Measurements from ENCODE around the gene RTKN2. TPM values are rescaled to one million over a fixed set of nuclear protein-coding genes. Genes with fewer than 3 reads are reported as not detected.

Gene RTKN2
- total RNA-seq, 4 donors from 2014 or later = 4.9 to 10.8 (median 9.7) TPM

- no peaks in the 10 kb centered on the region for H3K9me3 ChIP-seq
- WGBS, 2 donors = 94% methylated on average over 3 to 4 of the region's 4 CpGs
- H3K4me1 ChIP-seq = no peaks in the 10 kb centered on the region
- no peaks in the 10 kb centered on the region for H3K27me3 ChIP-seq
- TF ChIP-seq CTCF (IDR thresholded peaks at IDR 0.05) = no peak
- no peak for TF ChIP-seq POLR2A (IDR thresholded peaks at IDR 0.05)
- no peak for DNase-seq
- no peak overlapping the region for H3K27ac ChIP-seq
- intact Hi-C loops (cut with DNase I) = no loop called here
- H3K36me3 ChIP-seq = no peaks in the 10 kb centered on the region
- no peak overlapping the region for H3K4me3 ChIP-seq
Observed at GRCh38 chr10:62180677-62181076, 88.0 kb downstream of the RTKN2 start.

GRCh38 chr10:62178568-62178967 is 90.1 kb downstream of the RTKN2 start:
- no peak for DNase-seq
- Histone ChIP-seq H3K27ac (no peak overlapping the region), H3K4me3 (no peak overlapping the region), H3K27me3 (no peaks in the 10 kb centered on the region), H3K36me3 (no peaks in the 10 kb centered on the region), H3K4me1 (no peaks in the 10 kb centered on the region), H3K9me3 (no peaks in the 10 kb centered on the region)
- TF ChIP-seq CTCF (IDR thresholded peaks at IDR 0.05) (no peak), POLR2A (IDR thresholded peaks at IDR 0.05) (no peak)
- 93 to 98% methylated on average over 2 of the region's 2 CpGs for WGBS, 2 donors
- intact Hi-C loops (cut with DNase I) = no loop called here

- peaks cover 0 to 7% (median 0%) of the 10 kb centered on the region in 3 donors for H3K9me3 ChIP-seq
- intact Hi-C loops (cut with DNase I) = no loop called here
Observed at GRCh38 chr10:62177111-62177510, 91.5 kb downstream of the RTKN2 start.

GRCh38 chr10:62175251-62175650 is 93.4 kb downstream of the RTKN2 start:
- no peaks in the 10 kb centered on the region for H3K36me3 ChIP-seq
- no peaks in the 10 kb centered on the region for H3K27me3 ChIP-seq
- TF ChIP-seq CTCF (IDR thresholded peaks at IDR 0.05) (no peak), POLR2A (IDR thresholded peaks at IDR 0.05) (no peak)
- 62 to 72% methylated on average over 2 of the region's 2 CpGs for WGBS, 2 donors
- H3K4me1 ChIP-seq = no peaks in the 10 kb centered on the region
- no peak overlapping the region for H3K4me3 ChIP-seq
- H3K9me3 ChIP-seq = peaks cover 0 to 7% (median 0%) of the 10 kb centered on the region in 3 donors
- intact Hi-C loops (cut with DNase I) = no loop called here
- H3K27ac ChIP-seq = no peak overlapping the region
- DNase-seq = no peak

More at GRCh38 chr10:62177111-62177510, 91.5 kb downstream of the RTKN2 start:
- Histone ChIP-seq H3K4me3 (no peak overlapping the region), H3K27me3 (no peaks in the 10 kb centered on the region), H3K27ac (no peak overlapping the region), H3K36me3 (no peaks in the 10 kb centered on the region), H3K4me1 (no peaks in the 10 kb centered on the region)
- TF ChIP-seq CTCF (IDR thresholded peaks at IDR 0.05) = no peak
- TF ChIP-seq POLR2A (IDR thresholded peaks at IDR 0.05) = no peak
- WGBS, 2 donors = 93% methylated on average over 3 of the region's 3 CpGs
- DNase-seq = no peak

- Histone ChIP-seq H3K9me3 (peaks cover 0 to 7% (median 0%) of the 10 kb centered on the region in 3 donors), H3K27ac (no peak overlapping the region), H3K4me3 (no peak overlapping the region), H3K27me3 (no peaks in the 10 kb centered on the region), H3K36me3 (no peaks in the 10 kb centered on the region), H3K4me1 (no peaks in the 10 kb centered on the region)
- no peak for DNase-seq
- TF ChIP-seq POLR2A (IDR thresholded peaks at IDR 0.05) (no peak), CTCF (IDR thresholded peaks at IDR 0.05) (no peak)
- intact Hi-C loops (cut with DNase I) = no loop called here
Observed at GRCh38 chr10:62172465-62172864, 96.2 kb downstream of the RTKN2 start.

Data from esophagus squamous epithelium (tissue), 5 donors.